Hepatic stellate cell (primary cell): Measurements from ENCODE around the gene EDN2.

ENCODE experiments used
- DNase-seq: peaks from one replicate; pipeline ENCODE4 v3.0.0; 2011; ENCODE audit warnings: low spot score

EDN2 gene

GRCh38 chr1:41437011-41437355 is 47.5 kb downstream of the EDN2 start:
- no peak for DNase-seq

GRCh38 chr1:41436281-41437010 is 48.0 kb downstream of the EDN2 start:
- no peak for DNase-seq

- DNase-seq: no peak
Measured at GRCh38 chr1:41435570-41436178, 48.8 kb downstream of the EDN2 start.

- no peak for DNase-seq
Measured at GRCh38 chr1:41434748-41435449, 49.6 kb downstream of the EDN2 start.

GRCh38 chr1:41434306-41434705 is 50.2 kb downstream of the EDN2 start:
- DNase-seq: no peak

GRCh38 chr1:41433501-41433900 is 51.0 kb downstream of the EDN2 start:
- no peak for DNase-seq

- peak; percentile 92 for DNase-seq
Measured at GRCh38 chr1:41432481-41433280, 51.8 kb downstream of the EDN2 start.

- no peak for DNase-seq
Measured at GRCh38 chr1:41431490-41432350, 52.8 kb downstream of the EDN2 start.

GRCh38 chr1:41430582-41430981 is 53.9 kb downstream of the EDN2 start:
- no peak for DNase-seq

- no peak for DNase-seq
Measured at GRCh38 chr1:41430069-41430468, 54.4 kb downstream of the EDN2 start.

GRCh38 chr1:41429641-41430035 is 54.8 kb downstream of the EDN2 start:
- DNase-seq: no peak
